ENCODE data around the gene CBARP.

DNA sequence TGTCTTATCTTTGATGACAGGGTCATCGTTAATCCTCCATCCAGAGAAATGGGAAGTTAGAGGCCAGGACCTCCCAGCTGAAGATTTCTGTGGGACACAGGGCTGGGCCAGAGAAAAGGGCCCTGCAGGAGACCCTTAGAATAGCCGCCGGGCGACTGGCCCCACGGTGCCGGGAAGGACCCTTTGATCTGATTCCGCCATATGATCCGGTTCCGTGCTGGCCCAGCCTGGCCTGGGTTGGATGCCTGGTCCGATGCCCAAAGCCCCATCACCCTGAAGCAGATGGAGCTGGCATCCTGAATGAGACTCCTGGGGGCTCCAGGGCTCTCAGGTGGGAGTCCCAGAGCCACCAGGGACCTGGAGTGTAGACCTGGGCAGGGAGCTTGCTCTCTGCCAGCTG is 38.3 kb downstream of the CBARP start:
- TF ChIP-seq EZH2 (IDR thresholded peaks at IDR 0.05) (no peak), POLR2AphosphoS5 (IDR thresholded peaks at IDR 0.05; ENCODE audit: borderline replicate concordance, low read depth, low read length) (no peak)
